Body of pancreas (tissue), 4 donors: ENCODE measurements around the gene LRP8. TPM values are rescaled to one million over a fixed set of nuclear protein-coding genes. Genes with fewer than 3 reads are reported as not detected.

Experiments used
- ATAC-seq: fragments of 150-250 bp; one replicate; pipeline ENCODE4 v1.9.1; 2016
- DNase-seq, 4 donors: peaks; one replicate each; pipeline ENCODE4 v3.0.0-alpha.2; 2019
- H3K27ac ChIP-seq, 4 donors: fragments of 200-600 bp; sonication (generic); 1 replicate in 3 of 4; 2 replicates in 1 of 4; pipeline versions ENCODE4 v1.5.1 to v1.6.1; 2016 to 2019; ENCODE audit warnings: mild to moderate bottlenecking in 1 of 4, mixed read lengths in 1 of 4, moderate library complexity in 1 of 4
- H3K27me3 ChIP-seq, 2 donors: fragments of 200-600 bp; sonication (generic); one replicate each; pipeline ENCODE4 v1.6.0; 2016; ENCODE audit warnings: mild to moderate bottlenecking in 1 of 2
- H3K36me3 ChIP-seq, 2 donors: fragments of 200-600 bp; sonication (generic); replicated peaks in 1 of 2; 2 replicates each; pipeline ENCODE4 v1.5.1; 2016; ENCODE audit warnings: low read depth in 2 of 2; ENCODE audit not compliant: insufficient read depth in 1 of 2
- H3K4me1 ChIP-seq: fragments of 200-600 bp; sonication (generic); one replicate; pipeline ENCODE4 v1.6.0; 2016
- H3K4me3 ChIP-seq, 2 donors: fragments of 200-600 bp; sonication (generic); 1 replicate in 1 of 2; 2 replicates in 1 of 2; pipeline ENCODE4 v1.5.1; 2016 to 2019
- H3K9me3 ChIP-seq, 3 donors: fragments of 200-600 bp; sonication (generic); 1 replicate in 2 of 3; 2 replicates in 1 of 3; pipeline ENCODE4 v1.5.1; 2016
- POLR2A ChIP-seq, 3 donors: fragments of 450-650 bp; IDR thresholded peaks; one replicate each; pipeline ENCODE4 v1.6.1; 2016; ENCODE audit warnings: antibody characterized with exemption in 3 of 3, mild to moderate bottlenecking in 2 of 3
- WGBS, 2 donors: methylation state at CpG; one replicate each; pipeline ENCODE4 v1.1.5; 2017; 5-methylcytosine and 5-hydroxymethylcytosine counted together
- intact Hi-C: fragments of 100-400 bp; cut with DNase I; formaldehyde crosslinking; loops from one replicate; pipeline ENCODE4 v1.15.1; 2023
- total RNA-seq, 2 donors: library from RNA; depleted of rRNA; stranded (reverse); fragments of >200 nt; gene quantifications; one replicate each; pipeline ENCODE4 v1.1.0, GENCODE V29; 2016
- TF ChIP-seq, protein P1 (sequence below), 7 experiments: fragments of 450-650 bp in 4 of 7; fragments of 200-600 bp in 3 of 7; sonication (generic) in 3 of 7; IDR thresholded peaks; one replicate each; pipeline ENCODE4 v1.5.1; 2016 to 2019; ENCODE audit warnings: antibody characterized with exemption in 7 of 7

LRP8 gene
- total RNA-seq, 2 donors from 2014 or later, result 1.3 to 4.2 TPM

- ATAC-seq (no peak), DNase-seq (no peak)
- 80 to 91% methylated on average over 11 of the region's 11 CpGs for WGBS, 2 donors
- no peaks in the 10 kb centered on the region for H3K36me3 ChIP-seq
- H3K4me3 ChIP-seq, result no peak overlapping the region
- no peaks in the 10 kb centered on the region for H3K27me3 ChIP-seq
- H3K27ac ChIP-seq, result no peak overlapping the region
- intact Hi-C loops, result no loop called here
- H3K9me3 ChIP-seq, result no peaks in the 10 kb centered on the region
- H3K4me1 ChIP-seq, result no peaks in the 10 kb centered on the region
- TF ChIP-seq POLR2A (IDR thresholded peaks at IDR 0.05), result no peak
- TF ChIP-seq, protein P1, sequence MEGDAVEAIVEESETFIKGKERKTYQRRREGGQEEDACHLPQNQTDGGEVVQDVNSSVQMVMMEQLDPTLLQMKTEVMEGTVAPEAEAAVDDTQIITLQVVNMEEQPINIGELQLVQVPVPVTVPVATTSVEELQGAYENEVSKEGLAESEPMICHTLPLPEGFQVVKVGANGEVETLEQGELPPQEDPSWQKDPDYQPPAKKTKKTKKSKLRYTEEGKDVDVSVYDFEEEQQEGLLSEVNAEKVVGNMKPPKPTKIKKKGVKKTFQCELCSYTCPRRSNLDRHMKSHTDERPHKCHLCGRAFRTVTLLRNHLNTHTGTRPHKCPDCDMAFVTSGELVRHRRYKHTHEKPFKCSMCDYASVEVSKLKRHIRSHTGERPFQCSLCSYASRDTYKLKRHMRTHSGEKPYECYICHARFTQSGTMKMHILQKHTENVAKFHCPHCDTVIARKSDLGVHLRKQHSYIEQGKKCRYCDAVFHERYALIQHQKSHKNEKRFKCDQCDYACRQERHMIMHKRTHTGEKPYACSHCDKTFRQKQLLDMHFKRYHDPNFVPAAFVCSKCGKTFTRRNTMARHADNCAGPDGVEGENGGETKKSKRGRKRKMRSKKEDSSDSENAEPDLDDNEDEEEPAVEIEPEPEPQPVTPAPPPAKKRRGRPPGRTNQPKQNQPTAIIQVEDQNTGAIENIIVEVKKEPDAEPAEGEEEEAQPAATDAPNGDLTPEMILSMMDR (IDR thresholded peaks at IDR 0.05), result no peak
Measured at GRCh38 chr1:53373246-53373645, 45.4 kb upstream of the LRP8 start.

DNA sequence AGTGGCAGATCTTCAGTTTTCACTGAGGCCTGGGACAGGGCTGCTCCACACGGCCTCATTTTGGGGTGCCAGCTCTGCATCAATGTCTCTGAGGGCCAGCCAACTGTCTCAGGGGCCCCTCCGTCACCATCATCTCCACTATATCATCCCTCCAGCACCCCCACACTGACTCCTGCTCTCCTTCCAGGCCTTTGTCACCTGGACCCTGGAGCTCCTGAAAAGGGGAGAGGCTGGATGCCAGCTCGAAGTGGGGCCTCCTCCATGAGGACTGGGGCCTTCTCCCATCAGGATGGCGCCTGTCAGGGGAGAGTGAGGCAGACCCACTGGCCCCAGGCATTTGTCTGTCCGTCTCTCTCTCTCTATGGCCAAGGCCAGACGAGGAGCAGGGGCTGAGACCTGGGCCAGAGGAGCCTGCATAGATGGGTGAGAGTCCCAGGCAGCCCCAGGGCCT, 44.7 kb upstream of the LRP8 start:
- Histone ChIP-seq H3K27me3 (no peaks in the 10 kb centered on the region), H3K4me1 (no peaks in the 10 kb centered on the region), H3K9me3 (no peaks in the 10 kb centered on the region), H3K36me3 (no peaks in the 10 kb centered on the region), H3K27ac (no peak overlapping the region), H3K4me3 (no peak overlapping the region)
- intact Hi-C loops, result no loop called here
- no peak for TF ChIP-seq POLR2A (IDR thresholded peaks at IDR 0.05)
- TF ChIP-seq, protein P1 (IDR thresholded peaks at IDR 0.05), result no peak
- ATAC-seq (no peak), DNase-seq (peak in 2 of 4 donors; percentile 1 to 2)
- 73 to 84% methylated on average over 2 to 6 of the region's 6 CpGs for WGBS, 2 donors

- TF ChIP-seq POLR2A (IDR thresholded peaks at IDR 0.05), result no peak
- TF ChIP-seq, protein P1 (IDR thresholded peaks at IDR 0.05), result no peak
- Histone ChIP-seq H3K27me3 (no peaks in the 10 kb centered on the region), H3K36me3 (no peaks in the 10 kb centered on the region), H3K27ac (no peak overlapping the region), H3K9me3 (no peaks in the 10 kb centered on the region), H3K4me1 (no peaks in the 10 kb centered on the region), H3K4me3 (no peak overlapping the region)
- DNase-seq, result no peak
- intact Hi-C loops, result no loop called here
- no peak for ATAC-seq
- WGBS, 2 donors, result 73 to 78% methylated on average over 5 of the region's 5 CpGs
Measured at GRCh38 chr1:53371851-53372250, 44.0 kb upstream of the LRP8 start.

DNA sequence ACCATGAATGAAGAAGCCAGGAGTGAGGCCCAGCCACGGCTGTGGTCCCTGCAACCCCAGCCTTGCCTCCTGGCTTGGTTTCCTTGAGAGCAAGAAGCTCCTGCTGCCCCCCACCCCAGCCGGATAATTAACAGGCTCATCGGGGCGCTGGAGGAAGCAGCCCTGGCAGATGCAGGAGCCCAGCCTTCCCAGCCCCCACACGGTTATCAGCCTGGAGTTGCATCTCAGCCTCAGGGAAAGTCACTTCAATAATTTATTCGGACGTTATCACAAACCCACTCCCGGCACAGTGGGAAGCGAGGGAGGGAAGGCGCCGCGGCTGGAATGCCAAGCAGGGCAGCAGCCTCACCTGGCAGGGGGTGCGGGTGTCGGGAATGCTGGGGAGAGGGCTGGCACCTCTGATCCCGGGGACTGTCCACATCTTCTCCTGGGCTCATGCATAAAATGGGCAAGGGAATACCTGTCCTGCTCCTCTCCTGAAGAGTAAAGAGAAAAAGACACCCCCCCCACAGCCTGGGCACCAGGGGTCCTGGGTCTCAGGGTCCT, 43.3 kb upstream of the LRP8 start:
- ATAC-seq, result no peak

More for the DNA sequence above, 43.3 kb upstream of the LRP8 start:
- WGBS, 2 donors, result 38 to 41% methylated on average over 15 of the region's 15 CpGs
- Histone ChIP-seq H3K4me3 (no peak overlapping the region), H3K36me3 (no peaks in the 10 kb centered on the region), H3K9me3 (no peaks in the 10 kb centered on the region), H3K4me1 (no peaks in the 10 kb centered on the region), H3K27ac (no peak overlapping the region), H3K27me3 (no peaks in the 10 kb centered on the region)
- DNase-seq, result peak in 1 of 4 donors; percentile 2
- TF ChIP-seq, protein P1 (IDR thresholded peaks at IDR 0.05), result no peak
- no peak for TF ChIP-seq POLR2A (IDR thresholded peaks at IDR 0.05)
- intact Hi-C loops, result no loop called here
